22Rv1 (cell line): ENCODE data around the gene WDFY4.

ENCODE experiments used
- H3K27ac ChIP-seq: fragments of 450-650 bp; 2 replicates; pipeline ENCODE4 v1.5.1; 2017
- CTCF ChIP-seq: fragments of 450-650 bp; IDR thresholded peaks from 2 replicates; pipeline ENCODE4 v1.5.1; 2017; ENCODE audit warnings: mild to moderate bottlenecking
- ZFX ChIP-seq: fragments of 450-650 bp; IDR thresholded peaks from 2 replicates; pipeline ENCODE4 v1.6.1; 2017; ENCODE audit warnings: antibody characterized with exemption, borderline replicate concordance

WDFY4 gene

DNA sequence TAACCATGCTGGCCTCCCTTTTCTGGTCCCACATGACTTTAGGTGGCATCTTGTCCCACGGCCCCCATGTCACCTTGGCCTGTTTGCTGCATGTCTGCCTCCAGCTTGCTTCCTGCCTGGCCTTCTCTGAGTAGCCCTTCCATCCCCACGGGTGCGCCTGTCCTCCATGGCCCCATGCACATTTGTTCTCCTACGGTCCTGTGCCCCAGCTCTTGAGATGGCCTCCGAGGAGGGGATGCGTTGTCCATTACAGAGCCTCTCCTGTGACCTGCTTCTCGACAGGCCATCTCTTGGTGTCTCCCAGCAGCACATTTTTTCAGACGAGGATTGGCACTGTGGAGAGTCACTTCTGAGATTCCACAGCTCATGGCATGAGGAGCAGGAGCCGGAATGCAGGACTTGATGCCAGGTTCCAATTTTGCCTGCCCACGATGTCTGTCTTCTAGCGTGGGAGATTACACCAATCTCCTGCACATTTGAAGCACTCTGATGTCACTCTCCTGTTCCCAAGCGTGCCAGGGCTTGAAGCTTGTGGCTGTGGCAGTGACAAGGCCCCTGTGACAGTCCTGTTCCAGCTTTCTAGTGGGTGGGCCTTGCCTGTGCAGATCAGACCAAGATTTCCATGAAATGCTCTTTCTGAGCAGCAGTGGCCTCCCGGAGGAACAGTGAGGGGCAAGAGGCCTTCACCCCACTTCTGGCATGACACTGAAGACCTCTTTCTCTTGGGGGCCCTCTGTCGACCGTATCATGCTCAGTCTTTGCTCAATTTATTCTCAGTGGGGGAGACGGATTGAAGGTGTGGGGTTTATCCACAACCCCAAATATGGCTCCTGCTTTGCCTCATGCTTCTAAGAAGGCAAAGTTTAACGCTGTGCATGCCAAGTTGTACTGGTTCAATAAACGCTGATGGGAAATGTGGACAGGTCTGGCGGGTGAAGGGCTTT lies 13.4 kb downstream of the WDFY4 start:
- no peak overlapping the region for H3K27ac ChIP-seq
- TF ChIP-seq CTCF = no peak
- TF ChIP-seq ZFX = no peak

- no peak overlapping the region for H3K27ac ChIP-seq
- no peak for TF ChIP-seq CTCF
- no peak for TF ChIP-seq ZFX
Observed at GRCh38 chr10:48699011-48699627, 14.4 kb downstream of the WDFY4 start.

DNA sequence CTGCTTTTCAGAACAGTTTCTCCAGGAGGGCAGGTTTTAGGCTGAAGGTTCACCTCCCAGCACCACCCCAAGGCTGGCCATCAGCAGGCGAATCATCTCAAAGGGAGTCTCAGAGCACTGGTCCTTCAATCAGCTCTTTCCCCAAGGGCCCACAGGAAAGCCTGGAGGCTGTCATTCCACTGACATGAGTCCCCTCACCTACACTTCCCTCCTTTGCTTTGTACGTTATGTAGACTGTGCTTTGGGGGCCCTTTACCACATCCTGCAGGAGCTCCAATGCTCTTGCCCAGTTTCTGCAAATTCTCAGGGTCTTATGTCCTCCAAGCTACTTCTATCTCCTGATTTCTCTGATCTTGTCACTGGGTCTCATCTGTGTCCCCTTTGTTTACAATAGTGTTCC lies 15.4 kb downstream of the WDFY4 start:
- no peak for TF ChIP-seq CTCF
- no peak for TF ChIP-seq ZFX
- no peak overlapping the region for H3K27ac ChIP-seq

GRCh38 chr10:48700493-48700892 lies 15.8 kb downstream of the WDFY4 start:
- TF ChIP-seq ZFX (no peak), CTCF (no peak)
- H3K27ac ChIP-seq = no peak overlapping the region

GRCh38 chr10:48701139-48701901 lies 16.6 kb downstream of the WDFY4 start:
- H3K27ac ChIP-seq = no peak overlapping the region
- no peak for TF ChIP-seq CTCF
- no peak for TF ChIP-seq ZFX

GRCh38 chr10:48701941-48702340 lies 17.3 kb downstream of the WDFY4 start:
- TF ChIP-seq ZFX = no peak
- no peak for TF ChIP-seq CTCF
- no peak overlapping the region for H3K27ac ChIP-seq
